GM12892 (cell line): Measurements from ENCODE around the gene ZCWPW2.

Experiments
- POLR2A ChIP-seq: IDR thresholded peaks from 2 replicates; pipeline ENCODE4 v1.6.1; 2011; ENCODE audit warnings: low read depth, low read length, control low read depth
- POLR2AphosphoS5 ChIP-seq: IDR thresholded peaks from 2 replicates; pipeline ENCODE4 v1.6.1; 2011; ENCODE audit warnings: low read depth, low read length, control low read depth

DNA sequence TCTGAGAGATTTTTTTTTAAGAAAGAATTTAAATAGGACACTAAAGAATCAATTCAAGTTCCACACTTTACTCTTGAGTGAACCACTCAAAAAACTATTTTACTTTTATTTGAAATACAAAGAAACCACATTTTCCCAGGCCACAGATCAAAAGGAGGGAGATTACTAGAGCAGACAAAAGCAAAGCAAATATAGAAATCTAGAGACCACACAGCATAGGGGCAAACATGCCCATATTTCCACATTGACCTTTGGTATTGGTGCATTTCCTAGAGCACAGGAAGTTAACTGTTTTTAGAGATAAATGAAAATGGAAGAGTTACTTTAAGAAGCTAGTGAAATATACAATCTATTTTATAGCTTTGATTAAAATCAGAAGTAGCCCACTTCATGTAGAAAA is 27.5 kb upstream of the ZCWPW2 start:
- TF ChIP-seq POLR2A = no peak
- TF ChIP-seq POLR2AphosphoS5 = no peak
